Measurements from ENCODE around the gene NOC4L. TPM values are rescaled to one million over a fixed set of nuclear protein-coding genes. Genes with fewer than 3 reads are reported as not detected.

The NOC4L gene
- total RNA-seq, 2 donors from 2014 or later, result 10.9 to 18.1 TPM

- DNase-seq (no peak), ATAC-seq (no peak)
- H3K27ac ChIP-seq, result no peak overlapping the region
- H3K27me3 ChIP-seq, result no peaks in the 10 kb centered on the region
- H3K4me1 ChIP-seq, result peaks cover 8% of the 10 kb centered on the region
- no peaks in the 10 kb centered on the region for H3K9me3 ChIP-seq
- H3K36me3 ChIP-seq (replicated peaks in 1 of 2; ENCODE audit: insufficient read depth in 1 of 2, low read depth in 2 of 2), result no peaks in the 10 kb centered on the region
- no peak overlapping the region for H3K4me3 ChIP-seq
- intact Hi-C loops (cut with DNase I), result loop anchor here (10.0 kb wide), 1 partner anchor 464 kb away; the partner anchor contains the start of genes LRCOL1 and P2RX2
- 89 to 100% methylated on average over 1 to 3 of the region's 6 CpGs for WGBS, 2 donors
- TF ChIP-seq CTCF (IDR thresholded peaks at IDR 0.05) (no peak), POLR2A (IDR thresholded peaks at IDR 0.05) (no peak)
Measured at GRCh38 chr12:132150780-132151144, 6.5 kb downstream of the NOC4L start.

- intact Hi-C loops (cut with DNase I), result loop anchor here (10.0 kb wide), 1 partner anchor 464 kb away; the partner anchor contains the start of genes LRCOL1 and P2RX2
- ATAC-seq (no peak), DNase-seq (no peak)
- H3K27me3 ChIP-seq, result no peaks in the 10 kb centered on the region
- H3K4me3 ChIP-seq, result no peak overlapping the region
- WGBS, 2 donors, result 96 to 99% methylated on average over 12 to 30 of the region's 36 CpGs
- TF ChIP-seq POLR2A (IDR thresholded peaks at IDR 0.05) (no peak), CTCF (IDR thresholded peaks at IDR 0.05) (no peak)
- H3K9me3 ChIP-seq, result no peaks in the 10 kb centered on the region
- H3K36me3 ChIP-seq (replicated peaks in 1 of 2; ENCODE audit: insufficient read depth in 1 of 2, low read depth in 2 of 2), result no peaks in the 10 kb centered on the region
- H3K27ac ChIP-seq, result no peak overlapping the region
- H3K4me1 ChIP-seq, result peaks cover 8% of the 10 kb centered on the region
Measured at GRCh38 chr12:132151145-132151765, 7.0 kb downstream of the NOC4L start.

- TF ChIP-seq CTCF (IDR thresholded peaks at IDR 0.05) (no peak), POLR2A (IDR thresholded peaks at IDR 0.05) (no peak)
- H3K27me3 ChIP-seq, result no peaks in the 10 kb centered on the region
- no peak overlapping the region for H3K4me3 ChIP-seq
- H3K36me3 ChIP-seq (replicated peaks in 1 of 2; ENCODE audit: insufficient read depth in 1 of 2, low read depth in 2 of 2), result peaks cover 0 to 1% of the 10 kb centered on the region in 2 donors
- DNase-seq (no peak), ATAC-seq (no peak)
- WGBS, 2 donors, result 91 to 98% methylated on average over 19 to 21 of the region's 32 CpGs
- no peak overlapping the region for H3K27ac ChIP-seq
- peaks cover 8% of the 10 kb centered on the region for H3K4me1 ChIP-seq
- H3K9me3 ChIP-seq, result no peaks in the 10 kb centered on the region
- intact Hi-C loops (cut with DNase I), result loop anchor here (10.0 kb wide), 1 partner anchor 463 kb away; the partner anchor contains the start of genes LRCOL1 and P2RX2
Measured at GRCh38 chr12:132151766-132152410, 7.6 kb downstream of the NOC4L start.

- WGBS, 2 donors, result 83 to 91% methylated on average over 1 to 9 of the region's 9 CpGs
- no peaks in the 10 kb centered on the region for H3K27me3 ChIP-seq
- no peak overlapping the region for H3K4me3 ChIP-seq
- peaks cover 8% of the 10 kb centered on the region for H3K4me1 ChIP-seq
- H3K27ac ChIP-seq, result no peak overlapping the region
- no peak for DNase-seq
- peaks cover 0 to 3% of the 10 kb centered on the region in 2 donors for H3K36me3 ChIP-seq (replicated peaks in 1 of 2; ENCODE audit: insufficient read depth in 1 of 2, low read depth in 2 of 2)
- intact Hi-C loops (cut with DNase I), result loop anchor here (10.0 kb wide), 1 partner anchor 462 kb away; the partner anchor contains the start of genes LRCOL1 and P2RX2
- TF ChIP-seq CTCF (IDR thresholded peaks at IDR 0.05) (no peak), POLR2A (IDR thresholded peaks at IDR 0.05) (no peak)
- no peaks in the 10 kb centered on the region for H3K9me3 ChIP-seq
- no peak for ATAC-seq
Measured at GRCh38 chr12:132152411-132152821, 8.2 kb downstream of the NOC4L start.

All from body of pancreas (tissue), 4 donors.